Astrocyte of the spinal cord (primary cell): ENCODE measurements around the gene PRKG1.
"Not testable (repeated sequence)": the region's sequence is repeated elsewhere in the genome, so short reads cannot be mapped to it uniquely, and the experiment has no call there.

ENCODE experiments used
- DNase-seq: peaks from one replicate; pipeline ENCODE4 v3.0.0; 2011; ENCODE audit warnings: low read depth, low spot score
- H3K4me3 ChIP-seq: 2 replicates; pipeline ENCODE4 v1.5.1; 2011; ENCODE audit warnings: low read depth, mild to moderate bottlenecking, low read length, moderate library complexity
- in situ Hi-C: cut with HindIII; loops from 2 replicates; pipeline ENCODE4 v1.10.0; 2017; ENCODE audit warnings: low sequenced_read_pairs
- TF ChIP-seq, protein P1 (sequence below): IDR thresholded peaks from 2 replicates; pipeline ENCODE4 v1.5.1; 2012; ENCODE audit warnings: low read depth, mild to moderate bottlenecking, low read length, inconsistent platforms

The PRKG1 gene

DNA sequence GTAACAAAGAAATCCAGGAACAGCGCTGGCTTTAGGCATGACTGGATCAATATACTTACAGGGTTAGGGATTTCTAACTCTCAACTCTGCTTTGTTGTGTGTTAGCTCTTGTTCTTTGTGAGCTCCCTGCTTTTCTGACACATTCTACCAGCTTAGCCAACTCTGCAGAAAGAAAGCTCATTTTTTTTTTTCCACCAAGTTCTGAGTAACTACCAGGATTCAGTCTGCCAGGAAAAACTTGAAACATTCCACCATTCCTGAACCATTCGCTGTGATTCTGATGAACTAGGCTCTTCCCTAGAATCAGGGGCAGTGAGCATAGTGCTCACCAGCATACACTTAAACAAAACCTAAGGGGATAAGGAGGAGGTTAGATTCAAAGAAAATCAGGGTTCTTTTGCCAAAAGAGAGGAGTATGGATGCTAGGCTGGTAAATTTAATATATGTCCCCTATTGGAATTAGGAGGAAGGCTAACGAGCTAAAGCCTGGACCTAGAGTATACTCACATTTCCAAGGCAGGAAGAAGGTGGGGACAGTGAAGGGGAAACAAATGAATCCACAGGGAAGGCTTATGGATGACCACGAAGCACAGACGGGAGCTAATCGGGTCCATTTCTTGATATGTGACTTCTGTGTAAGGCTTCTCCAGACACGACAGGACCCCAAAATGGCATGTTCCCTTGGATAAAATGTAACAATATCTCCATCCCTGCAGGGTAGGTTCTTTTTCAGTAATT lies 183.4 kb downstream of the PRKG1 start:
- DNase-seq, result peak; percentile 6
- in situ Hi-C loops, result no loop called here
- TF ChIP-seq, protein P1, sequence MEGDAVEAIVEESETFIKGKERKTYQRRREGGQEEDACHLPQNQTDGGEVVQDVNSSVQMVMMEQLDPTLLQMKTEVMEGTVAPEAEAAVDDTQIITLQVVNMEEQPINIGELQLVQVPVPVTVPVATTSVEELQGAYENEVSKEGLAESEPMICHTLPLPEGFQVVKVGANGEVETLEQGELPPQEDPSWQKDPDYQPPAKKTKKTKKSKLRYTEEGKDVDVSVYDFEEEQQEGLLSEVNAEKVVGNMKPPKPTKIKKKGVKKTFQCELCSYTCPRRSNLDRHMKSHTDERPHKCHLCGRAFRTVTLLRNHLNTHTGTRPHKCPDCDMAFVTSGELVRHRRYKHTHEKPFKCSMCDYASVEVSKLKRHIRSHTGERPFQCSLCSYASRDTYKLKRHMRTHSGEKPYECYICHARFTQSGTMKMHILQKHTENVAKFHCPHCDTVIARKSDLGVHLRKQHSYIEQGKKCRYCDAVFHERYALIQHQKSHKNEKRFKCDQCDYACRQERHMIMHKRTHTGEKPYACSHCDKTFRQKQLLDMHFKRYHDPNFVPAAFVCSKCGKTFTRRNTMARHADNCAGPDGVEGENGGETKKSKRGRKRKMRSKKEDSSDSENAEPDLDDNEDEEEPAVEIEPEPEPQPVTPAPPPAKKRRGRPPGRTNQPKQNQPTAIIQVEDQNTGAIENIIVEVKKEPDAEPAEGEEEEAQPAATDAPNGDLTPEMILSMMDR, result no peak
- H3K4me3 ChIP-seq, result no peak overlapping the region

DNA sequence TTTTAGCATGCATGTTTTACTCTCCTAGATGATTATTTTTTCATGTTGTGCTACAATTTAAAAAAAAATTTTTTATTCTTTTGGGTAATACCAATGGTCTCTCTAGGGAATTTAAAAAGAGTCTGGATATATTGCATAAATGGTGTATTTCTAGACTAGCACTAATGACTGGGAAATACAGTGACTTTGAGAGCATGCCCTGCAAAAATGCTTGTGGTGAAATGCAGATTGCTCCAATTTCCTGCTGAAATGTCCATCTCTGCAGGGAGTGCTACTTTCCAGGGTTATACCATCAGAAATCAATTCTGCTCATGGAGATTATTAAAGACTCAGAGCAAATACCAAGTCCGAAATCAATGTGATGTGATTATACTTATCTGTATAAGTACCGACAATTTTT lies 186.1 kb downstream of the PRKG1 start:
- TF ChIP-seq, protein P1, result no peak
- no peak overlapping the region for H3K4me3 ChIP-seq
- no peak for DNase-seq
- in situ Hi-C loops, result no loop called here

DNA sequence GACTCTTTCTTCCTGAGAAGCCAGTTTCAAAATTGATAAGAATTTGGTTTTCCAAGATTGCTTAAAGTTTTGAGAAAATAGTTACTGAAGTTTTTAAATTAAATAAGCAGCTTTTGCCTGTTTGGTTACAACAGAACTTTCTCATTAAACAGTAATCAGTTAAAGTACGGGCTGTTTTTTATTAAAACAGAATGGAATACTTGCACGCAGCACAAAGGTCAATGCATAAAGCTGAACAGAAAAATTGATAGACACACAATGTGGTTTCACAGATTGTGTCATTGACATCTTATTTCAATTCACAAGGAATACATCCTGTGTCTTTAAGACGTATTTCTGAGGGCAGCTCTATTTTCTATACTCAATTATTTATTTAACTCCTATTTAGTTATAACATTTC lies 192.2 kb downstream of the PRKG1 start:
- DNase-seq, result no peak
- H3K4me3 ChIP-seq, result no peak overlapping the region
- TF ChIP-seq, protein P1, result no peak
- in situ Hi-C loops, result no loop called here

DNA sequence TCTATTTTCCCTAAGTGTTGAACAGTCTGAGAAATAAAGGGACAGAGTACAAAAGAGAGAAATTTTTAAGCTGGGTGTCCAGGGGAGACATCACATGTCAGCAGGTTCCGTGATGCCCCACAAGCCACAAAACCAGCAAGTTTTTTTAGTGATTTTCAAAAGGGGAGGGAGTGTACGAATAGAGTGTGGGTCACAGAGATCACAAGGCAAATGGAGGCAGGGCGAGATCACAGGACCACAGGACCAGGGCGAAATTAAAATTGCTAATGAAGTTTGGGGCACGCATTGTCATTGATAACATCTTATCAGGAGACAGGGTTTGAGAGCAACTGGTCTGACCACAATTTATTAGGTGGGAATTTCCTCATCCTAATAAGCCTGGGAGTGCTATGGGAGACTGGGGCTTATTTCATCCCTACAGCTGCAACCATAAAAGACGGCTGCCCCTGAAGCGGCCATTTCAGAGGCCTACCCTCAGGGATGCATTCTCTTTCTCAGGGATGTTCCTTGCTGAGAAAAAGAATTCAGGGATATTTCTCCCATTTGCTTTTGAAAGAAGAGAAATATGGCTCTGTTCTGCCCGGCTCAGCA lies 193.8 kb downstream of the PRKG1 start:
- DNase-seq, in situ Hi-C loops, H3K4me3 ChIP-seq: not testable (repeated sequence)

DNA sequence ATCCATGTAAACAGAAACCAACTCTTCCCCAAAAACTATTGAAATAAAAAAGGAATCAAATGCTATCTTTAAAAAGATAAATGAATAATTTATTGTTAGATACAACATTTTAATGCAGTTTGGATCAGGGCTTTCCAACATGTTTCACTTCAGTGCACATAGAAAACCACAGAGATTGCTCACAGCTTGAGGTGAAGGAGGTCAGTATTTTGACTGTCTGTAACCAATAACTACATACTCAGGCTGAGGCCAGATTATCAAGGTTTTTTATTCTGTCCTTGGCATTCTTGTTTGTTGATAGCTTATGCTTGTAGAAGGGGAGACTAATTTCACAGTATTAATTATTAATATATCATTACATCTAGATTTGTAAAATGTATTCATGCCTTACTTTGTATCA lies 195.5 kb downstream of the PRKG1 start:
- peak; percentile 14 for DNase-seq
- TF ChIP-seq, protein P1, result no peak
- no peak overlapping the region for H3K4me3 ChIP-seq
- in situ Hi-C loops, result no loop called here

DNA sequence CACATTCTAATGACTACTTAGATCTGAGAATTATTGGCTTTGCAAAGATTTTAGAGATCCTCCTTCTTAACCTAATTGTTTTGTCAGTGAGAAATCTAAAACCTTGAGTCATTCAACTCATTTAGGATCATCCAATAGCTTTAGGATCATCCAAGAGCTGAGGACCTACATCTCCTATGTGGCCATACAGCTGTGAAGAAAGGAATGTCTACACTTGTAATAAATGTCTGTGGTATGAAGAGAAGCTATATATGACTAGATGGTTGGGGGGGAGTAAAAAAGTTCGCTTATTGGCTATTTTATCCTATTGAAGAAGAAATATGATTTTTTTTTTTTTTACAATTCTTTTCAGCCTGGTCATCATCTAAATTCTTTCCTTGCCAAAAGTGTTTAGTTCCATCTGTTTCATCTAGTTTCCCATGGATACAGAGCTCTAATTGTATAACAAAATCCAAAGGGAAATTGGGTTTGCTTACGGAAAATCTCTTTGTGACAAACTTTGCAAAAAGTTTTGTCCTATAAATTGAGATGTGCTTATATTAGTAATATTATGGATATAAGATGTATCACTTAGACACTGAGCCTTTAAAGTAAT lies 196.7 kb downstream of the PRKG1 start:
- TF ChIP-seq, protein P1, result no peak
- in situ Hi-C loops, result no loop called here
- no peak for DNase-seq
- no peak overlapping the region for H3K4me3 ChIP-seq

DNA sequence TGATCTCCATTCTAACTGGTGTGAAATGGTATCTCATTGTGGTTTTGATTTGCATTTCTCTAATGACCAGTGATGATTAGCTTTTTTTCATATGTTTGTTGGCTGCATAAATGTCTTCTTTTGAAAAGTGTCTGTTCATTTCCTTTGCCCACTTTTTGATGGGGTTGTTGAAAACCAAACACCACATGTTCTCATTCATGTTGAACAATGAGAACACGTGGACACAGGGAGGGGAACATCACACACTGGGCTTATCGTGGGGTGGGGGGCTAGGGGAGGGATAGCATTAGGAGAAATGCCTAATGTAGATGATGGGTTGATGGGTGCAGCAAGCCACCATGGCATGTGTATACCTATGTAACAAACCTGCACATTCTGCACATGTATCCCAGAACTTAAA lies 197.8 kb downstream of the PRKG1 start:
- in situ Hi-C loops, DNase-seq, H3K4me3 ChIP-seq: not testable (repeated sequence)
